Astrocyte (in vitro differentiated cells and primary cell): Measurements from ENCODE around the gene CPA5. TPM values are rescaled to one million over a fixed set of nuclear protein-coding genes. Genes with fewer than 3 reads are reported as not detected.

Experiments used
- DNase-seq: peaks from one replicate; pipeline ENCODE4 v3.0.0-alpha.2; 2010; ENCODE audit warnings: low read depth
- FAIRE-seq: peaks from 2 replicates; lab custom pipeline; 2011; peaks lifted over from hg19 to GRCh38; lab: Jason Lieb, UNC
- H2AFZ ChIP-seq: 2 replicates; pipeline ENCODE4 v1.6.0; 2012; ENCODE audit warnings: low read depth, low read length, inconsistent platforms
- H3K27ac ChIP-seq: 2 replicates; pipeline ENCODE4 v1.5.1; 2011; ENCODE audit warnings: low read depth, low read length, inconsistent platforms
- H3K27me3 ChIP-seq: 2 replicates; pipeline ENCODE4 v1.6.0; 2011; ENCODE audit warnings: low read length, inconsistent platforms; ENCODE audit not compliant: insufficient read depth
- H3K36me3 ChIP-seq: 2 replicates; pipeline ENCODE4 v1.5.1; 2011; ENCODE audit warnings: low read length, inconsistent platforms; ENCODE audit not compliant: insufficient read depth
- H3K4me1 ChIP-seq: 2 replicates; pipeline ENCODE4 v1.5.1; 2011; ENCODE audit warnings: low read length, inconsistent platforms; ENCODE audit not compliant: insufficient read depth
- H3K4me2 ChIP-seq: 2 replicates; pipeline ENCODE4 v1.6.0; 2012; ENCODE audit warnings: low read length, inconsistent platforms
- H3K4me3 ChIP-seq: 2 replicates; pipeline ENCODE4 v1.5.1; 2011; ENCODE audit warnings: low read depth, mild to moderate bottlenecking, low read length, inconsistent platforms; ENCODE audit not compliant: insufficient read depth
- H3K79me2 ChIP-seq: 2 replicates; pipeline ENCODE4 v1.6.0; 2012; ENCODE audit warnings: mild to moderate bottlenecking, low read length, inconsistent platforms; ENCODE audit not compliant: insufficient read depth
- H3K9ac ChIP-seq: 2 replicates; pipeline ENCODE4 v1.6.0; 2012; ENCODE audit warnings: mild to moderate bottlenecking, low read length, inconsistent platforms
- H3K9me3 ChIP-seq: 2 replicates; pipeline ENCODE4 v1.5.1; 2012; ENCODE audit warnings: low read depth, mild to moderate bottlenecking, low read length, inconsistent platforms; ENCODE audit not compliant: insufficient read depth
- H4K20me1 ChIP-seq: 2 replicates; pipeline ENCODE4 v1.6.0; 2012; ENCODE audit warnings: low read length, inconsistent platforms; ENCODE audit not compliant: insufficient read depth
- H3K27ac Mint-ChIP-seq: one replicate; pipeline ENCODE4 v1.8.0; 2021; ENCODE audit warnings: mild to moderate bottlenecking, mixed read lengths; ENCODE audit not compliant: unreplicated experiment
- H3K27me3 Mint-ChIP-seq: one replicate; pipeline ENCODE4 v1.8.0; 2021; ENCODE audit warnings: low read depth, mixed read lengths; ENCODE audit not compliant: unreplicated experiment
- H3K36me3 Mint-ChIP-seq: one replicate; pipeline ENCODE4 v1.8.0; 2021; ENCODE audit warnings: low read depth, mixed read lengths; ENCODE audit not compliant: unreplicated experiment
- H3K4me1 Mint-ChIP-seq: one replicate; pipeline ENCODE4 v1.8.0; 2021; ENCODE audit warnings: low read depth, mixed read lengths; ENCODE audit not compliant: unreplicated experiment
- H3K4me3 Mint-ChIP-seq: one replicate; pipeline ENCODE4 v1.8.0; 2021; ENCODE audit warnings: mild to moderate bottlenecking, moderate library complexity, mixed read lengths; ENCODE audit not compliant: unreplicated experiment
- H3K9me3 Mint-ChIP-seq: one replicate; pipeline ENCODE4 v1.8.0; 2021; ENCODE audit warnings: mild to moderate bottlenecking, mixed read lengths; ENCODE audit not compliant: unreplicated experiment
- CTCF ChIP-seq: IDR thresholded peaks from 2 replicates; pipeline ENCODE4 v1.5.1; 2011; ENCODE audit warnings: low read depth, mild to moderate bottlenecking, inconsistent platforms, low read length, moderate library complexity; ENCODE audit not compliant: insufficient read depth
- EZH2 ChIP-seq: IDR thresholded peaks from 2 replicates; pipeline ENCODE4 v1.6.1; 2012; ENCODE audit warnings: mild to moderate bottlenecking, low read length, inconsistent platforms; ENCODE audit not compliant: insufficient read depth
- total RNA-seq: library from RNA; stranded (reverse); gene quantifications from 2 replicates; pipeline ENCODE4 v1.2.1, GENCODE V29; 2021

CPA5 gene
- total RNA-seq, 1 donor from 2014 or later: not detected

- H3K9me3 Mint-ChIP-seq: peaks cover 9% of the 10 kb centered on the region
- Histone ChIP-seq H3K27ac (no peak overlapping the region), H3K4me3 (no peak overlapping the region), H3K4me1 (peaks cover 3% of the 10 kb centered on the region), H2AFZ (no peak overlapping the region), H3K27me3 (no peaks in the 10 kb centered on the region), H3K9ac (no peak overlapping the region), H4K20me1 (no peaks in the 10 kb centered on the region), H3K9me3 (peaks cover 3% of the 10 kb centered on the region), H3K4me2 (no peak overlapping the region), H3K79me2 (no peaks in the 10 kb centered on the region), H3K36me3 (no peaks in the 10 kb centered on the region)
- no peaks in the 10 kb centered on the region for H3K4me1 Mint-ChIP-seq
- no peak for TF ChIP-seq CTCF
- no peak for TF ChIP-seq EZH2
- peaks cover 5% of the 10 kb centered on the region for H3K27me3 Mint-ChIP-seq
- H3K36me3 Mint-ChIP-seq: no peaks in the 10 kb centered on the region
- H3K27ac Mint-ChIP-seq: no peak overlapping the region
- FAIRE-seq (no peak), DNase-seq (no peak)
- no peak overlapping the region for H3K4me3 Mint-ChIP-seq
Observed at GRCh38 chr7:130381468-130382312, 37.1 kb downstream of the CPA5 start.

DNA sequence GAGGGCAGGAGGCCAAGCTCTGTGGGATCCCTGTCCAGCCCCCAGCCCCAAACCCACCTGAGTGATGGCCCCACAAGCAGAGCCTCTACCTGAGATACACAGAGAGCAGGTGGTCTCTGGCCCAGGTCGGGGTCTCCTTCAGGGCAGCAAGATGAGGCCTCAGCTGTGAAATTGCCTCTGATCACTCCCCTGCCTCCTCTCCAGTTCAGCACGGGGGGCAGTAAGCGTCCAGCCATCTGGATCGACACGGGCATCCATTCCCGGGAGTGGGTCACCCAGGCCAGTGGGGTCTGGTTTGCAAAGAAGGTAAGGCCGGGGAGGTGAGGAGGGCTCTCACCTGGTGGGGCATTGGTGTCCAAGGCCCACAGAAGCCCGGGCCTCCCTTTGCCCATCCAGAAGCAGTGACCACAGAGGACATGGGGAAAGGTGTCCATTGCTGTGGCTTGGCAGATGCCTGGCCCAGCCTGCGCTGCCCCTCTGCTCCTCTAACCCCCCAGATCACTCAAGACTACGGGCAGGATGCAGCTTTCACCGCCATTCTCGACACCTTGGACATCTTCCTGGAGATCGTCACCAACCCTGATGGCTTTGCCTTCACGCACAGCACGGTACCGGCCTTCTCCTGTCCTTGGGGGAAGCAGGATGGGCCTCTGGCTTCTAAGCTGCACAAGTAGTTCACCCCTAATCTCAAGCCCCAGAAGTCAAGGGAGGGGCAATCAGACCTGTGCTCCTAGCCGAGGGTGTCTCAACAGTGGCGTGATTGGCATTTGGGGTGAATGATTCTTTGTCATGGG, 38.8 kb downstream of the CPA5 start:
- no peaks in the 10 kb centered on the region for H4K20me1 ChIP-seq
- H3K9me3 ChIP-seq: no peaks in the 10 kb centered on the region
- peaks cover 15% of the 10 kb centered on the region for H3K4me1 ChIP-seq
- H3K27ac ChIP-seq: no peak overlapping the region
- no peak overlapping the region for H3K27ac Mint-ChIP-seq
- FAIRE-seq (no peak), DNase-seq (no peak)
- H3K9me3 Mint-ChIP-seq: peaks cover 5% of the 10 kb centered on the region
- H3K4me3 ChIP-seq: no peak overlapping the region
- no peak overlapping the region for H3K4me3 Mint-ChIP-seq
- no peak overlapping the region for H2AFZ ChIP-seq
- H3K4me1 Mint-ChIP-seq: peaks cover 10% of the 10 kb centered on the region
- no peak overlapping the region for H3K9ac ChIP-seq
- H3K4me2 ChIP-seq: no peak overlapping the region
- H3K36me3 Mint-ChIP-seq: no peaks in the 10 kb centered on the region
- peaks cover 5% of the 10 kb centered on the region for H3K27me3 Mint-ChIP-seq
- H3K79me2 ChIP-seq: no peaks in the 10 kb centered on the region
- no peaks in the 10 kb centered on the region for H3K27me3 ChIP-seq
- TF ChIP-seq CTCF (no peak), EZH2 (no peak)
- H3K36me3 ChIP-seq: no peaks in the 10 kb centered on the region
